Thyroid gland (tissue), 4 donors: Measurements from ENCODE around the gene SCRN2.

ENCODE experiments used
- POLR2A ChIP-seq, 2 donors: fragments of 450-650 bp; IDR thresholded peaks; one replicate each; pipeline ENCODE4 v1.6.1; 2017; ENCODE audit warnings: antibody characterized with exemption in 2 of 2, mild to moderate bottlenecking in 2 of 2, moderate library complexity in 1 of 2
- TF ChIP-seq, protein P1 (sequence below), 6 experiments: fragments of 200-600 bp in 3 of 6; fragments of 450-650 bp in 3 of 6; sonication (generic) in 3 of 6; IDR thresholded peaks; one replicate each; pipeline ENCODE4 v1.5.1; 2016 to 2019; ENCODE audit warnings: antibody characterized with exemption in 6 of 6, mild to moderate bottlenecking in 2 of 6, inconsistent platforms in 1 of 6, moderate library complexity in 1 of 6

DNA sequence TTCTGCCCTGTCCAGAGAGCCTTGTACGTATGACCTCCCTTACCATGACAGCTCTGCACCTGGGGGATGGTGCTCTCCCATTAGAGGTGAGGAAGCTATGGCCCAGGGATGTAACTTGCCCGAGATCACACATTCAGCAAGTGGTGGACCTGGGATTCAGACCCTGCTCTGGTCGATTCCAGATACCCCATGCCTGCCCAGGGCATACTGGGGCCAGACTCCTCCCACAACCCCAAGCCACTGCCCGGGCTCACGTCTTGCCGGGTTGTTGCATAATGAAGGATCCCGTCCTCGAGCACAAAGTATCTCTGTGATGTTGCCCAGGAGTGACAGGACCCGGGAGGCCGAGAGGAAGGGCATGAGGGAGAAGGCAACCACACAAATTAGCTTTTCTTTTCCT is 21.6 kb downstream of the SCRN2 start:
- TF ChIP-seq, protein P1, sequence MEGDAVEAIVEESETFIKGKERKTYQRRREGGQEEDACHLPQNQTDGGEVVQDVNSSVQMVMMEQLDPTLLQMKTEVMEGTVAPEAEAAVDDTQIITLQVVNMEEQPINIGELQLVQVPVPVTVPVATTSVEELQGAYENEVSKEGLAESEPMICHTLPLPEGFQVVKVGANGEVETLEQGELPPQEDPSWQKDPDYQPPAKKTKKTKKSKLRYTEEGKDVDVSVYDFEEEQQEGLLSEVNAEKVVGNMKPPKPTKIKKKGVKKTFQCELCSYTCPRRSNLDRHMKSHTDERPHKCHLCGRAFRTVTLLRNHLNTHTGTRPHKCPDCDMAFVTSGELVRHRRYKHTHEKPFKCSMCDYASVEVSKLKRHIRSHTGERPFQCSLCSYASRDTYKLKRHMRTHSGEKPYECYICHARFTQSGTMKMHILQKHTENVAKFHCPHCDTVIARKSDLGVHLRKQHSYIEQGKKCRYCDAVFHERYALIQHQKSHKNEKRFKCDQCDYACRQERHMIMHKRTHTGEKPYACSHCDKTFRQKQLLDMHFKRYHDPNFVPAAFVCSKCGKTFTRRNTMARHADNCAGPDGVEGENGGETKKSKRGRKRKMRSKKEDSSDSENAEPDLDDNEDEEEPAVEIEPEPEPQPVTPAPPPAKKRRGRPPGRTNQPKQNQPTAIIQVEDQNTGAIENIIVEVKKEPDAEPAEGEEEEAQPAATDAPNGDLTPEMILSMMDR (IDR thresholded peaks at IDR 0.05): no peak
- no peak for TF ChIP-seq POLR2A (IDR thresholded peaks at IDR 0.05)
